Left lung (tissue), 10 donors: ENCODE data around the gene MEPE. TPM values are rescaled to one million over a fixed set of nuclear protein-coding genes. Genes with fewer than 3 reads are reported as not detected.

Experiments
- ATAC-seq: fragments of 200-7000 bp; cut with Tn5 transposase; one replicate; pipeline ENCODE4 v1.9.1; 2020; ENCODE audit warnings: moderate library complexity
- DNase-seq, 4 donors: peaks; one replicate each; pipeline ENCODE4 v3.0.0-alpha.2; 2013 to 2020
- H3K27ac ChIP-seq, 2 donors: fragments of 200-600 bp; sonication (generic) in 1 of 2; one replicate each; pipeline versions ENCODE4 v1.5.0 to v1.8.0; 2020 to 2021
- H3K27me3 ChIP-seq, 2 donors: fragments of 200-600 bp; sonication (generic) in 1 of 2; one replicate each; pipeline versions ENCODE4 v1.5.0 to v1.8.0; 2020 to 2021
- H3K36me3 ChIP-seq, 2 donors: fragments of 200-600 bp; sonication (generic) in 1 of 2; one replicate each; pipeline versions ENCODE4 v1.5.0 to v1.8.0; 2020 to 2021
- H3K4me1 ChIP-seq, 2 donors: fragments of 200-600 bp; one replicate each; pipeline ENCODE4 v1.8.0; 2021
- H3K4me3 ChIP-seq, 2 donors: fragments of 200-600 bp; sonication (generic) in 1 of 2; one replicate each; pipeline versions ENCODE4 v1.5.0 to v1.8.0; 2020 to 2021; ENCODE audit warnings: mild to moderate bottlenecking in 1 of 2
- H3K9me3 ChIP-seq, 2 donors: fragments of 200-600 bp; sonication (generic) in 1 of 2; one replicate each; pipeline versions ENCODE4 v1.5.0 to v1.8.0; 2020 to 2021
- intact Hi-C, 2 donors: fragments of 100-400 bp; cut with DNase I; formaldehyde crosslinking; loops; one replicate each; pipeline versions ENCODE4 v1.11.2 to v1.14.2; 2022
- polyA plus RNA-seq, 6 donors: library from polyadenylated mRNA; unstranded; fragments of 120-200 nt; gene quantifications; one replicate each; pipeline ENCODE4 v1.2.1, GENCODE V29; 2013; ENCODE audit not compliant: insufficient read length in 6 of 6
- total RNA-seq, 2 donors: library from RNA; stranded (reverse); fragmentation: NEBNext Ultra II Directional; extraction: Animal tissue kit (Norgen Biotek cat#: 25700); gene quantifications; one replicate each; pipeline ENCODE4 v1.2.1, GENCODE V29; 2021
- TF ChIP-seq, protein P1 (sequence below), 2 donors: fragments of 200-600 bp; sonication (generic) in 1 of 2; IDR thresholded peaks; one replicate each; pipeline versions ENCODE4 v1.5.0 to v1.8.0; 2021; ENCODE audit warnings: antibody characterized with exemption in 2 of 2
- donor health status: DM: no; HTN: yes; CAD: no.
- donor health status: DM: no; HTN: no; CAD: no.

Gene MEPE
- total and polyA plus RNA-seq, 8 donors: 0.37 to 0.88 (median 0.66) TPM; not detected in 2

- H3K4me3 ChIP-seq: no peak overlapping the region
- TF ChIP-seq, protein P1, sequence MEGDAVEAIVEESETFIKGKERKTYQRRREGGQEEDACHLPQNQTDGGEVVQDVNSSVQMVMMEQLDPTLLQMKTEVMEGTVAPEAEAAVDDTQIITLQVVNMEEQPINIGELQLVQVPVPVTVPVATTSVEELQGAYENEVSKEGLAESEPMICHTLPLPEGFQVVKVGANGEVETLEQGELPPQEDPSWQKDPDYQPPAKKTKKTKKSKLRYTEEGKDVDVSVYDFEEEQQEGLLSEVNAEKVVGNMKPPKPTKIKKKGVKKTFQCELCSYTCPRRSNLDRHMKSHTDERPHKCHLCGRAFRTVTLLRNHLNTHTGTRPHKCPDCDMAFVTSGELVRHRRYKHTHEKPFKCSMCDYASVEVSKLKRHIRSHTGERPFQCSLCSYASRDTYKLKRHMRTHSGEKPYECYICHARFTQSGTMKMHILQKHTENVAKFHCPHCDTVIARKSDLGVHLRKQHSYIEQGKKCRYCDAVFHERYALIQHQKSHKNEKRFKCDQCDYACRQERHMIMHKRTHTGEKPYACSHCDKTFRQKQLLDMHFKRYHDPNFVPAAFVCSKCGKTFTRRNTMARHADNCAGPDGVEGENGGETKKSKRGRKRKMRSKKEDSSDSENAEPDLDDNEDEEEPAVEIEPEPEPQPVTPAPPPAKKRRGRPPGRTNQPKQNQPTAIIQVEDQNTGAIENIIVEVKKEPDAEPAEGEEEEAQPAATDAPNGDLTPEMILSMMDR (IDR thresholded peaks at IDR 0.05): no peak
- no peak for ATAC-seq
- H3K4me1 ChIP-seq: peaks cover 0 to 40% of the 10 kb centered on the region in 2 donors
- no peak overlapping the region for H3K27ac ChIP-seq
- intact Hi-C loops: loop anchor here in 1 of 2 donors (5.0 kb wide), 1 partner anchor 164 kb away; no protein-coding TSS in a partner anchor
- H3K9me3 ChIP-seq: no peaks in the 10 kb centered on the region
- H3K27me3 ChIP-seq: no peaks in the 10 kb centered on the region
- no peaks in the 10 kb centered on the region for H3K36me3 ChIP-seq
- no peak for DNase-seq
Measured at GRCh38 chr4:87846226-87846625, 13.5 kb downstream of the MEPE start.

DNA sequence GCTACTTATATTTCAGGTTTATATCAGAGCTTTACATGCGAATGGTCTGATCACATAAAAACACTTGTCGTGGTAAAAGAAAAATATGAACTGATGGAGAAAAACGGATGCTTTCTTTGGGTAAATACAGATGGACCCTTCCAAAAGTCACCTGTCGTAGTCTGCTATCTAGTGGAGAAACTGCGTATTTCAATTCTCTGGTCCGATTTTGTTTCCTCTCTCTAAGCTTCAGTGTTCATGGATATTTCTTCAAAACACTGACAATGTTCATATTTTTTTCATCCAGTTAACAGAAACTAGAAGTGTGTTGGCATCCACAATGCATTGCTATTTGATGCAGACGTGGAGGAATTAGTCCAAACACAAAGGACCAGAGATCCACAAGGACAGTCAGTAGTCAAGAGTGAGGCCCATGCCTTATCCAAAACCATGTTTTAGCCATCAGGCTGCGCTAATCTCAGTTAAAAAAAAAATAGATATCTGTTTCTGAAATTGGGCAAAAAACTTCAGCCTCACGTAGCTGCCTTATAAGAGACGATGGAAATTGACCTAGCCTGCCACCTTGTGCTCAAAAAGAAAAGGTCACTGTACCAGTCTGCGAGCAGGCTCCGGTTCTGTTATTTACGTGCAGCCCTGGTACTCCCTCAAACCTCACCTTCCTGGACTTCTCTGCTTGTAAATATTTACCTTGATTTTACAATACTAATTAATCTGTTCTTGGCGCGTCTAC is 16.0 kb downstream of the MEPE start:
- TF ChIP-seq, protein P1 (IDR thresholded peaks at IDR 0.05): peak; percentile 68 to 70
- DNase-seq (peak in 3 of 4 donors; percentile 45 to 72 (median 52)), ATAC-seq (peak; percentile 87)
- H3K4me3 ChIP-seq: no peak overlapping the region
- no peaks in the 10 kb centered on the region for H3K9me3 ChIP-seq
- H3K27me3 ChIP-seq: no peaks in the 10 kb centered on the region
- intact Hi-C loops: loop anchor here in 1 of 2 donors (5.0 kb wide), 1 partner anchor 166 kb away; no protein-coding TSS in a partner anchor
- peaks cover 0 to 52% of the 10 kb centered on the region in 2 donors for H3K4me1 ChIP-seq
- no peaks in the 10 kb centered on the region for H3K36me3 ChIP-seq
- H3K27ac ChIP-seq: peak overlapping the region in 1 of 2 donors; percentile 87

GRCh38 chr4:87849612-87850011 is 16.8 kb downstream of the MEPE start:
- Histone ChIP-seq H3K4me1 (peaks cover 0 to 45% of the 10 kb centered on the region in 2 donors), H3K9me3 (no peaks in the 10 kb centered on the region), H3K27ac (peak overlapping the region in 1 of 2 donors; percentile 87), H3K27me3 (no peaks in the 10 kb centered on the region), H3K36me3 (no peaks in the 10 kb centered on the region), H3K4me3 (no peak overlapping the region)
- DNase-seq (no peak), ATAC-seq (peak; percentile 26)
- TF ChIP-seq, protein P1 (IDR thresholded peaks at IDR 0.05): no peak
- intact Hi-C loops: loop anchor here in 1 of 2 donors (5.0 to 10.0 kb wide), 2 partner anchors 167 to 355 kb away; no protein-coding TSS in a partner anchor

DNA sequence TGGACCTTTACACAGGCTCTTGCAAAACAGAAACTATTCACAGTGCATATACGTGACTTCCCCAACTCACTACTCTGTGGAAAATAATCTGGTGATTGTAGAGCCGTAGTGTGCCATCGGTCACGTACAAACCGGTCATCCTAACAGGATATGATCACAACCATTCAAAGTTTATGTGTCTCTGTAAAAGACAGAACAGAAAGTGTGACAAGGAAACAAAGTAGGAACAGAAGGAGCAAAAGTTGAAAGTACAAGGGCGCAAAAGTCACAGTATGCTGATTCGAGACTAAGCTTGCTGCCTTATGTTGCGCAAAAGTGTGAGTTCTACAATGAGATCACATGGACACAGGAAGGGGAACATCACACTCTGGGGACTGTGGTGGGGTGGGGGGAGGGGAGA is 18.6 kb downstream of the MEPE start:
- H3K27me3 ChIP-seq: no peaks in the 10 kb centered on the region
- H3K4me1 ChIP-seq: peaks cover 0 to 51% of the 10 kb centered on the region in 2 donors
- intact Hi-C loops: loop anchor here in 1 of 2 donors (10.0 kb wide), 1 partner anchor 353 kb away; no protein-coding TSS in a partner anchor
- ATAC-seq (peak; percentile 57), DNase-seq (no peak)
- H3K36me3 ChIP-seq: no peaks in the 10 kb centered on the region
- no peak overlapping the region for H3K4me3 ChIP-seq
- TF ChIP-seq, protein P1 (IDR thresholded peaks at IDR 0.05): no peak
- peak overlapping the region; percentile 46 to 87 for H3K27ac ChIP-seq
- H3K9me3 ChIP-seq: no peaks in the 10 kb centered on the region

DNA sequence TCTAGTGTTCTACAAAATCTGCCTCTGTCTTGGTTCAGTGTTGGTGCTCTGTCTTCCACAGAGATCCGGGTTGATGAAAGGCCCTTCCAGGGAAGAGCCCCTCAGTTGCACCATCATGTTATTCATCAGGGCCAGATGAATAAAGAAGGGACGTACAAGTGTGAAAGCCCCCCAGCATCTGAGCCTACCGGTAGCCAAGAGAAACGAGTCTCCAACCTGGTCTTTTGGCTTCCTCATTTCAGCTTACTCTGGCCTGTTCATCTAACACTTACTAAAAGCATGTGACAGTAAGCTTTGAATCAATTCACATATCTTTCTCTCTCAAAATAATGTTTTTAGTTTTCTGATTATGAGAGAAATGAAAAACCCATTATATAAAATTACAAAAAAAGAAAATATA is 19.2 kb downstream of the MEPE start:
- Histone ChIP-seq H3K27me3 (no peaks in the 10 kb centered on the region), H3K9me3 (no peaks in the 10 kb centered on the region), H3K36me3 (no peaks in the 10 kb centered on the region), H3K4me1 (peaks cover 0 to 51% of the 10 kb centered on the region in 2 donors), H3K27ac (peak overlapping the region in 1 of 2 donors; percentile 87), H3K4me3 (no peak overlapping the region)
- TF ChIP-seq, protein P1 (IDR thresholded peaks at IDR 0.05): no peak
- intact Hi-C loops: loop anchor here in 1 of 2 donors (2.0 to 10.0 kb wide), 2 partner anchors 121 to 353 kb away; no protein-coding TSS in a partner anchor
- ATAC-seq (no peak), DNase-seq (no peak)
